ACC112 (cell line): ENCODE data around the gene L1CAM.

Experiments used
- H2AFZ ChIP-seq: fragments of 200-600 bp; sonication (generic); one replicate; pipeline ENCODE4 v1.6.0; 2017; ENCODE audit warnings: antibody characterized with exemption, low read length; ENCODE audit not compliant: unreplicated experiment
- H3K27ac ChIP-seq: fragments of 200-600 bp; sonication (generic); 2 replicates; pipeline ENCODE4 v1.5.1; 2014; ENCODE audit warnings: low read depth, mild to moderate bottlenecking, antibody characterized with exemption, low read length, moderate library complexity
- H3K27me3 ChIP-seq: fragments of 200-600 bp; sonication (generic); 2 replicates; pipeline ENCODE4 v1.6.1; 2014; ENCODE audit warnings: mild to moderate bottlenecking, antibody characterized with exemption, low read length, moderate library complexity, mixed read lengths; ENCODE audit not compliant: insufficient read depth
- H3K36me3 ChIP-seq: fragments of 200-600 bp; sonication (generic); 2 replicates; pipeline ENCODE4 v1.6.1; 2016; ENCODE audit warnings: mild to moderate bottlenecking, antibody characterized with exemption, low read length, moderate library complexity, mixed read lengths; ENCODE audit not compliant: insufficient read depth
- H3K4me1 ChIP-seq: fragments of 200-600 bp; sonication (generic); one replicate; pipeline ENCODE4 v1.6.1; 2016; ENCODE audit warnings: low read length, mixed read lengths; ENCODE audit not compliant: insufficient read depth, unreplicated experiment, control insufficient read depth
- H3K4me3 ChIP-seq: fragments of 200-600 bp; sonication (generic); 2 replicates; pipeline ENCODE4 v1.5.1; 2014; ENCODE audit warnings: mild to moderate bottlenecking, low read depth, low read length
- H3K79me2 ChIP-seq: fragments of 200-600 bp; sonication (generic); one replicate; pipeline ENCODE4 v1.6.0; 2016; ENCODE audit warnings: low read length; ENCODE audit not compliant: control insufficient read depth, unreplicated experiment, insufficient read depth

L1CAM gene

GRCh38 chrX:153869473-153870287 is 16.3 kb downstream of the L1CAM start:
- H3K27ac ChIP-seq: no peak overlapping the region
- no peak overlapping the region for H2AFZ ChIP-seq
- no peaks in the 10 kb centered on the region for H3K4me1 ChIP-seq
- H3K27me3 ChIP-seq: no peaks in the 10 kb centered on the region
- H3K4me3 ChIP-seq: no peak overlapping the region
- no peaks in the 10 kb centered on the region for H3K79me2 ChIP-seq
- no peaks in the 10 kb centered on the region for H3K36me3 ChIP-seq

GRCh38 chrX:153868576-153869472 is 17.1 kb downstream of the L1CAM start:
- Histone ChIP-seq H3K36me3 (no peaks in the 10 kb centered on the region), H3K79me2 (no peaks in the 10 kb centered on the region), H3K4me1 (no peaks in the 10 kb centered on the region), H2AFZ (no peak overlapping the region), H3K27me3 (no peaks in the 10 kb centered on the region), H3K4me3 (no peak overlapping the region), H3K27ac (no peak overlapping the region)

GRCh38 chrX:153867671-153868070 is 18.3 kb downstream of the L1CAM start:
- Histone ChIP-seq H3K27ac (no peak overlapping the region), H3K4me3 (no peak overlapping the region), H3K27me3 (no peaks in the 10 kb centered on the region), H3K36me3 (no peaks in the 10 kb centered on the region), H2AFZ (no peak overlapping the region), H3K79me2 (no peaks in the 10 kb centered on the region), H3K4me1 (no peaks in the 10 kb centered on the region)

GRCh38 chrX:153867139-153867538 is 18.8 kb downstream of the L1CAM start:
- Histone ChIP-seq H3K79me2 (no peaks in the 10 kb centered on the region), H2AFZ (no peak overlapping the region), H3K4me1 (no peaks in the 10 kb centered on the region), H3K27ac (no peak overlapping the region), H3K27me3 (no peaks in the 10 kb centered on the region), H3K36me3 (no peaks in the 10 kb centered on the region), H3K4me3 (no peak overlapping the region)

- H3K79me2 ChIP-seq: no peaks in the 10 kb centered on the region
- no peaks in the 10 kb centered on the region for H3K27me3 ChIP-seq
- no peak overlapping the region for H3K4me3 ChIP-seq
- no peak overlapping the region for H3K27ac ChIP-seq
- H3K4me1 ChIP-seq: no peaks in the 10 kb centered on the region
- H3K36me3 ChIP-seq: no peaks in the 10 kb centered on the region
- H2AFZ ChIP-seq: no peak overlapping the region
Observed at GRCh38 chrX:153866302-153867019, 19.5 kb downstream of the L1CAM start.

DNA sequence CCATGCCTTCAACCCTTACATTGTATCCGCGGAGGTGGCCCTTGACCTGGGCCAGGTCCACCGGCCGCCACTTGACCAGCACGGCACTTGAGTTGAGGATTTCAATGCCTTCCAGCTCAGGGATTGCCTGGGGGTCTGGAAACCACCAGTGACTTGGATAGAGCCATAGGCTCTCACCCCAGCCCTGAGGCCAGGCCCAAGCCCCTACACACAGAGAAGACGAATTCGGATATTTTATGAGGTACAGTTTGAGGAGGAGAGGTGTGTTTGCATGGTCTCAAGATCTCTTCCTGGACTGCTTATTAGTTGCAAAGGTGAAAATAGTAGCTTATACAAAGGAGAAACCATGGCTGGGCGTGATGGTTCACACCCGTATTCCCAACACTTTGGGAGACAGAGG is 20.3 kb downstream of the L1CAM start:
- no peak overlapping the region for H3K27ac ChIP-seq
- no peaks in the 10 kb centered on the region for H3K79me2 ChIP-seq
- no peaks in the 10 kb centered on the region for H3K36me3 ChIP-seq
- H3K4me1 ChIP-seq: no peaks in the 10 kb centered on the region
- no peak overlapping the region for H3K4me3 ChIP-seq
- no peaks in the 10 kb centered on the region for H3K27me3 ChIP-seq
- no peak overlapping the region for H2AFZ ChIP-seq

- Histone ChIP-seq H3K27ac (no peak overlapping the region), H3K27me3 (no peaks in the 10 kb centered on the region), H3K4me3 (no peak overlapping the region), H3K36me3 (no peaks in the 10 kb centered on the region), H2AFZ (no peak overlapping the region), H3K79me2 (no peaks in the 10 kb centered on the region), H3K4me1 (no peaks in the 10 kb centered on the region)
Observed at GRCh38 chrX:153865321-153865580, 20.7 kb downstream of the L1CAM start.

GRCh38 chrX:153864561-153865320 is 21.2 kb downstream of the L1CAM start:
- H3K79me2 ChIP-seq: no peaks in the 10 kb centered on the region
- peaks cover 2% of the 10 kb centered on the region; the same call in 1 of the 2 replicates for H3K27me3 ChIP-seq

DNA sequence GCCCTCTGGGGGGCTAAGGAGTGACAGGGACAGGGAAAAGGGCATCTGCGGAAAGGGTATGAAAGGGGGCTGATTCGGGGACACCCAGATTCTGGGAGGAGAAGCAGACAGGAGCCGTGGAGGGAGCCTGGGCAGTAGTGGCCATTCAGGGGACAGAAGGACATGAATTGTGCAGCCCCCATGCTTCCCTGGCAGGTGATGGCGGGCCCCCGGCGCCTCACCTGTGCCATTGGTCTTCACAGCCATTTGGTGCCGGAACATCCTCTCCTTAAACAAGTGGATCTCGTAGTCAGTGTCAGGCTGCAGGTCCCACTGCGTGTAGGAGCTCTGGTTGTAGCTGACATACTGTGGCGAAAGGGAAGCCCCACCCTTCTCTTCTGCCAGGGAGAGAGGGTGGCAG is 21.9 kb downstream of the L1CAM start:
- no peaks in the 10 kb centered on the region for H3K79me2 ChIP-seq
- H3K4me1 ChIP-seq: no peaks in the 10 kb centered on the region
- no peak overlapping the region for H3K27ac ChIP-seq
- no peak overlapping the region for H2AFZ ChIP-seq
- H3K4me3 ChIP-seq: no peak overlapping the region
- H3K27me3 ChIP-seq: peaks cover 5% of the 10 kb centered on the region; the same call in 1 of the 2 replicates
- H3K36me3 ChIP-seq: no peaks in the 10 kb centered on the region

More at GRCh38 chrX:153864561-153865320, 21.2 kb downstream of the L1CAM start:
- Histone ChIP-seq H3K4me3 (no peak overlapping the region), H3K4me1 (no peaks in the 10 kb centered on the region), H3K27ac (no peak overlapping the region), H2AFZ (no peak overlapping the region), H3K36me3 (no peaks in the 10 kb centered on the region)
